H9 (cell line): ENCODE measurements around the gene HOXC6. TPM values are rescaled to one million over a fixed set of nuclear protein-coding genes. Genes with fewer than 3 reads are reported as not detected.

Experiments
- DNase-seq: peaks from one replicate; pipeline ENCODE4 v3.0.0-alpha.2; 2017
- H2AFZ ChIP-seq: one replicate; pipeline ENCODE4 v1.6.1; 2013; ENCODE audit warnings: mild to moderate bottlenecking, low read length, control low read depth, moderate library complexity
- H2AK5ac ChIP-seq: 2 replicates; pipeline ENCODE4 v1.6.1; 2013; ENCODE audit warnings: low read length, control low read depth, mixed read lengths; ENCODE audit not compliant: insufficient read length
- H2BK120ac ChIP-seq: one replicate; pipeline ENCODE4 v1.6.1; 2013; ENCODE audit warnings: low read depth, mild to moderate bottlenecking, low read length, control low read depth, inconsistent platforms; ENCODE audit not compliant: poor library complexity, severe bottlenecking
- H2BK12ac ChIP-seq: 2 replicates; pipeline ENCODE4 v1.6.1; 2013; ENCODE audit warnings: low read length, control low read depth, mixed read lengths, low read depth; ENCODE audit not compliant: insufficient read length
- H2BK15ac ChIP-seq: 2 replicates; pipeline ENCODE4 v1.6.1; 2013; ENCODE audit warnings: low read depth, low read length, control low read depth
- H2BK20ac ChIP-seq: one replicate; pipeline ENCODE4 v1.6.1; 2013; ENCODE audit warnings: low read depth, mild to moderate bottlenecking, low read length, control low read depth, inconsistent platforms; ENCODE audit not compliant: poor library complexity, severe bottlenecking
- H2BK5ac ChIP-seq: 2 replicates; pipeline ENCODE4 v1.6.1; 2013; ENCODE audit warnings: low read length, control low read depth, mixed read lengths; ENCODE audit not compliant: insufficient read length
- H3K14ac ChIP-seq: 2 replicates; pipeline ENCODE4 v1.6.1; 2013; ENCODE audit warnings: low read length, control low read depth; ENCODE audit not compliant: insufficient read depth
- H3K18ac ChIP-seq: 2 replicates; pipeline ENCODE4 v1.6.1; 2013; ENCODE audit warnings: low read depth, mild to moderate bottlenecking, mixed read lengths, low read length, control low read depth; ENCODE audit not compliant: insufficient read length
- H3K23ac ChIP-seq: 2 replicates; pipeline ENCODE4 v1.6.1; 2013; ENCODE audit warnings: low read length, control low read depth, mixed read lengths, low read depth; ENCODE audit not compliant: insufficient read length
- H3K23me2 ChIP-seq: 2 replicates; pipeline ENCODE4 v1.6.1; 2013; ENCODE audit warnings: low read depth, mild to moderate bottlenecking, mixed read lengths, low read length, control low read depth; ENCODE audit not compliant: insufficient read length, poor library complexity, severe bottlenecking
- H3K27ac ChIP-seq: 2 replicates; pipeline ENCODE4 v1.5.1; 2013; ENCODE audit warnings: low read length, control low read depth, mixed read lengths, low read depth; ENCODE audit not compliant: insufficient read length
- H3K27me3 ChIP-seq: 2 replicates; pipeline ENCODE4 v1.6.1; 2013; ENCODE audit warnings: low read length, control low read depth, inconsistent platforms; ENCODE audit not compliant: insufficient read depth
- H3K4ac ChIP-seq: 2 replicates; pipeline ENCODE4 v1.6.1; 2013; ENCODE audit warnings: low read depth, mild to moderate bottlenecking, control low read depth, inconsistent platforms, low read length, moderate library complexity
- H3K4me1 ChIP-seq: 2 replicates; pipeline ENCODE4 v1.6.1; 2013; ENCODE audit warnings: low read length, control low read depth, inconsistent platforms; ENCODE audit not compliant: insufficient read depth
- H3K4me2 ChIP-seq: 2 replicates; pipeline ENCODE4 v1.6.1; 2013; ENCODE audit warnings: low read length, control low read depth, mixed read lengths; ENCODE audit not compliant: insufficient read length, insufficient read depth
- H3K56ac ChIP-seq: 2 replicates; pipeline ENCODE4 v1.6.1; 2013; ENCODE audit warnings: low read depth, mild to moderate bottlenecking, mixed read lengths, low read length, control low read depth; ENCODE audit not compliant: insufficient read length
- H3K79me1 ChIP-seq: 2 replicates; pipeline ENCODE4 v1.6.1; 2013; ENCODE audit warnings: low read depth, mild to moderate bottlenecking, moderate library complexity, low read length, control low read depth, inconsistent platforms; ENCODE audit not compliant: insufficient read depth, poor library complexity, severe bottlenecking
- H3K79me2 ChIP-seq: 2 replicates; pipeline ENCODE4 v1.6.1; 2013; ENCODE audit warnings: low read length, control low read depth, inconsistent platforms; ENCODE audit not compliant: insufficient read depth
- H3K9ac ChIP-seq: 2 replicates; pipeline ENCODE4 v1.6.1; 2013; ENCODE audit warnings: low read length, control low read depth, mixed read lengths; ENCODE audit not compliant: insufficient read length; ENCODE audit errors: extremely low read depth
- H3K9me3 ChIP-seq: one replicate; pipeline ENCODE4 v1.6.1; 2013; ENCODE audit warnings: low read depth, low read length, inconsistent platforms; ENCODE audit not compliant: control insufficient read depth
- H3T11ph ChIP-seq: one replicate; pipeline ENCODE4 v1.6.1; 2013; ENCODE audit warnings: mild to moderate bottlenecking, low read length, control low read depth, inconsistent platforms
- H4K20me1 ChIP-seq: one replicate; pipeline ENCODE4 v1.6.1; 2013; ENCODE audit not compliant: control insufficient read depth, insufficient read length, insufficient read depth
- H4K5ac ChIP-seq: 2 replicates; pipeline ENCODE4 v1.6.1; 2013; ENCODE audit warnings: low read depth, mild to moderate bottlenecking, mixed read lengths, low read length, control low read depth; ENCODE audit not compliant: insufficient read length
- H4K8ac ChIP-seq: replicated peaks from 2 replicates; pipeline ENCODE4 v1.6.1; 2013; ENCODE audit warnings: low read length, control low read depth, mixed read lengths, low read depth; ENCODE audit not compliant: insufficient read length
- H4K91ac ChIP-seq: 2 replicates; pipeline ENCODE4 v1.6.1; 2013; ENCODE audit warnings: low read depth, mild to moderate bottlenecking, moderate library complexity, mixed read lengths, low read length, control low read depth; ENCODE audit not compliant: insufficient read length
- H3K27ac Mint-ChIP-seq, 3 experiments: 2 replicates in 2 of 3; 3 replicates in 1 of 3; pipeline ENCODE4 v1.8.0; 2020 to 2021; ENCODE audit warnings: mixed read lengths in 3 of 3, mild to moderate bottlenecking in 1 of 3, moderate library complexity in 1 of 3
- H3K27me3 Mint-ChIP-seq: 2 replicates; pipeline ENCODE4 v1.8.0; 2021; ENCODE audit warnings: low read depth, mild to moderate bottlenecking, moderate library complexity, mixed read lengths
- H3K36me3 Mint-ChIP-seq, 3 experiments: 2 replicates in 2 of 3; 3 replicates in 1 of 3; pipeline ENCODE4 v1.8.0; 2020 to 2021; ENCODE audit warnings: low read depth in 3 of 3, mixed read lengths in 3 of 3; ENCODE audit not compliant: insufficient read depth in 1 of 3
- H3K4me1 Mint-ChIP-seq, 2 experiments: 2 replicates each; pipeline ENCODE4 v1.8.0; 2020; ENCODE audit warnings: mixed read lengths in 2 of 2
- H3K4me3 Mint-ChIP-seq, 2 experiments: 2 replicates in 1 of 2; 3 replicates in 1 of 2; pipeline ENCODE4 v1.8.0; 2020 to 2021; ENCODE audit warnings: mild to moderate bottlenecking in 2 of 2, mixed read lengths in 2 of 2, moderate library complexity in 1 of 2
- H3K9me3 Mint-ChIP-seq, 2 experiments: 2 replicates in 1 of 2; 3 replicates in 1 of 2; pipeline ENCODE4 v1.8.0; 2020; ENCODE audit warnings: mild to moderate bottlenecking in 2 of 2, mixed read lengths in 2 of 2, moderate library complexity in 1 of 2
- CTCF ChIP-seq: fragments of 200-600 bp; sonication (generic); conservative IDR thresholded peaks from 3 replicates; pipeline ENCODE4 v1.8.0; 2021; ENCODE audit warnings: antibody characterized with exemption, mild to moderate bottlenecking
- WGBS: extraction: QIAGEN DNeasy Blood & Tissue Kit; methylation state at CpG from one replicate; pipeline ENCODE4 v1.1.7; 2013; ENCODE audit warnings: missing lambda C conversion rate, low lambda C conversion rate, mixed read lengths; ENCODE audit not compliant: insufficient read length; ENCODE audit errors: extremely low coverage; 5-methylcytosine and 5-hydroxymethylcytosine counted together
- total RNA-seq: library from RNA; stranded (reverse); gene quantifications from 2 replicates; pipeline ENCODE4 v1.2.1, GENCODE V29; 2021

HOXC6 gene
- total RNA-seq, 1 experiment from 2014 or later = not detected

- TF ChIP-seq CTCF = no peak
- Mint-ChIP-seq H3K4me3 (no peak overlapping the region; a peak in 1 of 5 replicates), H3K27ac (no peak overlapping the region; a peak in 1 of 7 replicates), H3K9me3 (peaks cover 4 to 9% of the 10 kb centered on the region in 2 experiments; a peak in 3 of 5 replicates), H3K4me1 (peaks cover 4 to 18% of the 10 kb centered on the region in 2 experiments), H3K36me3 (no peaks in the 10 kb centered on the region), H3K27me3 (peaks cover 100% of the 10 kb centered on the region)
- Histone ChIP-seq H3K79me1 (no peaks in the 10 kb centered on the region), H2AK5ac (no peak overlapping the region), H4K5ac (no peak overlapping the region), H2BK15ac (no peak overlapping the region), H3K9ac (no peak overlapping the region), H2BK5ac (no peak overlapping the region), H3K23me2 (no peaks in the 10 kb centered on the region), H3T11ph (no peak overlapping the region), H4K20me1 (no peaks in the 10 kb centered on the region), H3K27me3 (peaks cover 98% of the 10 kb centered on the region), H2AFZ (no peak overlapping the region), H3K56ac (no peak overlapping the region), H3K27ac (no peak overlapping the region), H2BK12ac (no peak overlapping the region), H3K4me2 (no peak overlapping the region), H4K8ac (no peak overlapping the region), H3K79me2 (no peaks in the 10 kb centered on the region), H3K4ac (no peak overlapping the region), H3K23ac (no peak overlapping the region), H4K91ac (no peak overlapping the region), H2BK20ac (no peak overlapping the region), H2BK120ac (no peak overlapping the region), H3K18ac (no peak overlapping the region), H3K9me3 (no peaks in the 10 kb centered on the region), H3K4me1 (no peaks in the 10 kb centered on the region), H3K14ac (no peak overlapping the region)
- no peak for DNase-seq
- no CpG with 5 or more reads among the region's 8 CpGs for WGBS
Measured at GRCh38 chr12:54001283-54002187, 26.7 kb upstream of the HOXC6 start.
